Astrocyte (in vitro differentiated cells and primary cell): ENCODE measurements around the gene DAG1. TPM values are rescaled to one million over a fixed set of nuclear protein-coding genes. Genes with fewer than 3 reads are reported as not detected.
A peak's percentile ranks its signal among the peaks of the same experiment; 100 is the strongest.

Experiments
- DNase-seq: peaks from one replicate; pipeline ENCODE4 v3.0.0-alpha.2; 2010; ENCODE audit warnings: low read depth
- FAIRE-seq: peaks from 2 replicates; lab custom pipeline; 2011; peaks lifted over from hg19 to GRCh38; lab: Jason Lieb, UNC
- H2AFZ ChIP-seq: 2 replicates; pipeline ENCODE4 v1.6.0; 2012; ENCODE audit warnings: low read depth, low read length, inconsistent platforms
- H3K27ac ChIP-seq: 2 replicates; pipeline ENCODE4 v1.5.1; 2011; ENCODE audit warnings: low read depth, low read length, inconsistent platforms
- H3K27me3 ChIP-seq: 2 replicates; pipeline ENCODE4 v1.6.0; 2011; ENCODE audit warnings: low read length, inconsistent platforms; ENCODE audit not compliant: insufficient read depth
- H3K36me3 ChIP-seq: 2 replicates; pipeline ENCODE4 v1.5.1; 2011; ENCODE audit warnings: low read length, inconsistent platforms; ENCODE audit not compliant: insufficient read depth
- H3K4me1 ChIP-seq: 2 replicates; pipeline ENCODE4 v1.5.1; 2011; ENCODE audit warnings: low read length, inconsistent platforms; ENCODE audit not compliant: insufficient read depth
- H3K4me2 ChIP-seq: 2 replicates; pipeline ENCODE4 v1.6.0; 2012; ENCODE audit warnings: low read length, inconsistent platforms
- H3K4me3 ChIP-seq: 2 replicates; pipeline ENCODE4 v1.5.1; 2011; ENCODE audit warnings: low read depth, mild to moderate bottlenecking, low read length, inconsistent platforms; ENCODE audit not compliant: insufficient read depth
- H3K79me2 ChIP-seq: 2 replicates; pipeline ENCODE4 v1.6.0; 2012; ENCODE audit warnings: mild to moderate bottlenecking, low read length, inconsistent platforms; ENCODE audit not compliant: insufficient read depth
- H3K9ac ChIP-seq: 2 replicates; pipeline ENCODE4 v1.6.0; 2012; ENCODE audit warnings: mild to moderate bottlenecking, low read length, inconsistent platforms
- H3K9me3 ChIP-seq: 2 replicates; pipeline ENCODE4 v1.5.1; 2012; ENCODE audit warnings: low read depth, mild to moderate bottlenecking, low read length, inconsistent platforms; ENCODE audit not compliant: insufficient read depth
- H4K20me1 ChIP-seq: 2 replicates; pipeline ENCODE4 v1.6.0; 2012; ENCODE audit warnings: low read length, inconsistent platforms; ENCODE audit not compliant: insufficient read depth
- H3K27ac Mint-ChIP-seq: one replicate; pipeline ENCODE4 v1.8.0; 2021; ENCODE audit warnings: mild to moderate bottlenecking, mixed read lengths; ENCODE audit not compliant: unreplicated experiment
- H3K27me3 Mint-ChIP-seq: one replicate; pipeline ENCODE4 v1.8.0; 2021; ENCODE audit warnings: low read depth, mixed read lengths; ENCODE audit not compliant: unreplicated experiment
- H3K36me3 Mint-ChIP-seq: one replicate; pipeline ENCODE4 v1.8.0; 2021; ENCODE audit warnings: low read depth, mixed read lengths; ENCODE audit not compliant: unreplicated experiment
- H3K4me1 Mint-ChIP-seq: one replicate; pipeline ENCODE4 v1.8.0; 2021; ENCODE audit warnings: low read depth, mixed read lengths; ENCODE audit not compliant: unreplicated experiment
- H3K4me3 Mint-ChIP-seq: one replicate; pipeline ENCODE4 v1.8.0; 2021; ENCODE audit warnings: mild to moderate bottlenecking, moderate library complexity, mixed read lengths; ENCODE audit not compliant: unreplicated experiment
- H3K9me3 Mint-ChIP-seq: one replicate; pipeline ENCODE4 v1.8.0; 2021; ENCODE audit warnings: mild to moderate bottlenecking, mixed read lengths; ENCODE audit not compliant: unreplicated experiment
- EZH2 ChIP-seq: IDR thresholded peaks from 2 replicates; pipeline ENCODE4 v1.6.1; 2012; ENCODE audit warnings: mild to moderate bottlenecking, low read length, inconsistent platforms; ENCODE audit not compliant: insufficient read depth
- total RNA-seq: library from RNA; stranded (reverse); gene quantifications from 2 replicates; pipeline ENCODE4 v1.2.1, GENCODE V29; 2021
- TF ChIP-seq, protein P1 (sequence below): IDR thresholded peaks from 2 replicates; pipeline ENCODE4 v1.5.1; 2011; ENCODE audit warnings: low read depth, mild to moderate bottlenecking, inconsistent platforms, low read length, moderate library complexity; ENCODE audit not compliant: insufficient read depth

The DAG1 gene
- total RNA-seq, 1 donor from 2014 or later: 84.3 TPM

- Mint-ChIP-seq H3K4me3 (no peak overlapping the region), H3K27me3 (peaks cover 2% of the 10 kb centered on the region), H3K9me3 (no peaks in the 10 kb centered on the region), H3K27ac (no peak overlapping the region), H3K4me1 (peaks cover 6% of the 10 kb centered on the region), H3K36me3 (peaks cover 2% of the 10 kb centered on the region)
- Histone ChIP-seq H4K20me1 (peaks cover 3% of the 10 kb centered on the region), H3K27me3 (no peaks in the 10 kb centered on the region), H3K9me3 (no peaks in the 10 kb centered on the region), H3K4me3 (no peak overlapping the region), H3K36me3 (peaks cover 2% of the 10 kb centered on the region), H3K4me2 (no peak overlapping the region), H3K79me2 (no peaks in the 10 kb centered on the region), H3K27ac (no peak overlapping the region), H3K9ac (no peak overlapping the region), H2AFZ (no peak overlapping the region), H3K4me1 (peaks cover 5% of the 10 kb centered on the region)
- TF ChIP-seq EZH2: no peak
- TF ChIP-seq, protein P1, sequence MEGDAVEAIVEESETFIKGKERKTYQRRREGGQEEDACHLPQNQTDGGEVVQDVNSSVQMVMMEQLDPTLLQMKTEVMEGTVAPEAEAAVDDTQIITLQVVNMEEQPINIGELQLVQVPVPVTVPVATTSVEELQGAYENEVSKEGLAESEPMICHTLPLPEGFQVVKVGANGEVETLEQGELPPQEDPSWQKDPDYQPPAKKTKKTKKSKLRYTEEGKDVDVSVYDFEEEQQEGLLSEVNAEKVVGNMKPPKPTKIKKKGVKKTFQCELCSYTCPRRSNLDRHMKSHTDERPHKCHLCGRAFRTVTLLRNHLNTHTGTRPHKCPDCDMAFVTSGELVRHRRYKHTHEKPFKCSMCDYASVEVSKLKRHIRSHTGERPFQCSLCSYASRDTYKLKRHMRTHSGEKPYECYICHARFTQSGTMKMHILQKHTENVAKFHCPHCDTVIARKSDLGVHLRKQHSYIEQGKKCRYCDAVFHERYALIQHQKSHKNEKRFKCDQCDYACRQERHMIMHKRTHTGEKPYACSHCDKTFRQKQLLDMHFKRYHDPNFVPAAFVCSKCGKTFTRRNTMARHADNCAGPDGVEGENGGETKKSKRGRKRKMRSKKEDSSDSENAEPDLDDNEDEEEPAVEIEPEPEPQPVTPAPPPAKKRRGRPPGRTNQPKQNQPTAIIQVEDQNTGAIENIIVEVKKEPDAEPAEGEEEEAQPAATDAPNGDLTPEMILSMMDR: no peak
- no peak for FAIRE-seq
- no peak for DNase-seq
Observed at GRCh38 chr3:49536875-49537533, 66.9 kb downstream of the DAG1 start.

DNA sequence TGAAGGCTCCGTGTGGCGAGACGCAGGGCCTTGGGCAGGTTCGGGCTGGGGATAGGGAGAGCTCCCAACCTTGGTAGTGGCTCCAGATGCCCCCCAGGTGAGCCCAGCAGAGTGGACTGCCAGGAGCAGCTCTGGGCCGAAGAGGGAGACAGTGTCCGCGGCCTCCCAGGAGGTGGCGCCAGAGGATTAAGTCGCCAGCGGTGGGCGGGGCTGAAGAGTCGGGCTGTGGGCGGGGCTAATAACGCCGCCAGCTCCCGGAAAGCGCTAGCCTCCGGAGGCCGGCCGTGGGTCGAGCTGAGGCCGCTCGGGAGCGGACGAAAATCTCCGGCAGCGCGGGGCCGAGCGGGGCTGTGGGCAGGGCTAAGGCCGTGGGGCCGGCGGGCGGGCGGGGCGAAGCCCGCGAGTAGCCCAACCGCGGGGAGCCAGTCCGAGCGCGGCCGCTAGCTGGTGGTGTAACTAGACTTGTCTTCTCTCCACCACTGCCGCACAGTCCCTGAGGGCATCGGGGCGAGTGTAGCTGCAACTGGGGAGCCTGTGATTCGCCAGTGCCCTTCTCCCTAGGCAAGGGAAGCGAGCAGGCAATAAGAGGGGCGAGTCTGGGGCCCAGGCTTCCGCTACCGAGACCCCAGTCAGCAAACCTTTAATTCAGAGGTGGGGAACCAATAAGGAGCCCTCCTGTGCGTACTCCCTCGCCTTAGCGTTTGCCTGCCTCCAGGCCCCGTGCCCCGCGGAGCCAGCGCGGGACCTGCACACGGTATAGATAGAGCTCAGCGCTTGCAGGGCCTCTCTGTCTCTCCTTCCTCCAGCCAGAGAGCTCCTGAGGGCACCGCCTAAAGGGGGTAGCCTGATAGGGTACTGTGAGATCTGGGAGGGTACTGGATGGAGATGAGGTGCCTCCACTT, 69.8 kb downstream of the DAG1 start:
- no peaks in the 10 kb centered on the region for H3K36me3 ChIP-seq
- H3K27me3 Mint-ChIP-seq: peaks cover 20% of the 10 kb centered on the region
- no peaks in the 10 kb centered on the region for H3K36me3 Mint-ChIP-seq
- peak overlapping the region; percentile 53 for H3K27ac Mint-ChIP-seq
- TF ChIP-seq EZH2: no peak
- TF ChIP-seq, protein P1: peak; percentile 59
- FAIRE-seq (no peak), DNase-seq (peak; percentile 76)
- H3K4me2 ChIP-seq: peak overlapping the region; percentile 95
- H3K4me3 Mint-ChIP-seq: peak overlapping the region; percentile 75
- no peaks in the 10 kb centered on the region for H3K9me3 ChIP-seq
- peak overlapping the region; percentile 65 for H3K9ac ChIP-seq
- peaks cover 9% of the 10 kb centered on the region for H3K27me3 ChIP-seq
- no peaks in the 10 kb centered on the region for H4K20me1 ChIP-seq
- H3K4me1 ChIP-seq: peaks cover 5% of the 10 kb centered on the region
- H3K9me3 Mint-ChIP-seq: peaks cover 1% of the 10 kb centered on the region
- H3K27ac ChIP-seq: peak overlapping the region; percentile 54
- no peaks in the 10 kb centered on the region for H3K79me2 ChIP-seq
- peaks cover 6% of the 10 kb centered on the region for H3K4me1 Mint-ChIP-seq
- peak overlapping the region; percentile 61 for H3K4me3 ChIP-seq
- H2AFZ ChIP-seq: peak overlapping the region; percentile 95
